Measurements from ENCODE around the gene APOA1.

APOA1 gene

DNA sequence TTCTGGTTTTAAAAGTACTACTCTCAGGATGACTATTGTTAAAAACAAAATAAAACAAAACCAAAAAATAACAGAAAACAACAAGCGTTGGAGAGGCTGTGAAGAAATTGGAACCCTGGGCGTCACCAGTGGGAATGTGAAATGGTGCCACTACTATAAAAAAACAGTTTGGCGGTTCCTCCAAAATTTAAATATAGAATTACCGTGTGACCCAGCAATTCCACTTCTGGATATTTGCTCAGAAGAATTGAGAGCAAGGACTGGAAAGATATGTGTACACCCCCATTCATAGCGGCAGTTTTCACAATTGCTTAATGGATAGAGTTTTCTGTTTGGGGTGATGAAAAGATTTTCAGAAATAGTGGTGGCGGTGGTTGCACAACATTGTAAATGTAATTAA lies 22.9 kb downstream of the APOA1 start:
- TF ChIP-seq, protein P1, sequence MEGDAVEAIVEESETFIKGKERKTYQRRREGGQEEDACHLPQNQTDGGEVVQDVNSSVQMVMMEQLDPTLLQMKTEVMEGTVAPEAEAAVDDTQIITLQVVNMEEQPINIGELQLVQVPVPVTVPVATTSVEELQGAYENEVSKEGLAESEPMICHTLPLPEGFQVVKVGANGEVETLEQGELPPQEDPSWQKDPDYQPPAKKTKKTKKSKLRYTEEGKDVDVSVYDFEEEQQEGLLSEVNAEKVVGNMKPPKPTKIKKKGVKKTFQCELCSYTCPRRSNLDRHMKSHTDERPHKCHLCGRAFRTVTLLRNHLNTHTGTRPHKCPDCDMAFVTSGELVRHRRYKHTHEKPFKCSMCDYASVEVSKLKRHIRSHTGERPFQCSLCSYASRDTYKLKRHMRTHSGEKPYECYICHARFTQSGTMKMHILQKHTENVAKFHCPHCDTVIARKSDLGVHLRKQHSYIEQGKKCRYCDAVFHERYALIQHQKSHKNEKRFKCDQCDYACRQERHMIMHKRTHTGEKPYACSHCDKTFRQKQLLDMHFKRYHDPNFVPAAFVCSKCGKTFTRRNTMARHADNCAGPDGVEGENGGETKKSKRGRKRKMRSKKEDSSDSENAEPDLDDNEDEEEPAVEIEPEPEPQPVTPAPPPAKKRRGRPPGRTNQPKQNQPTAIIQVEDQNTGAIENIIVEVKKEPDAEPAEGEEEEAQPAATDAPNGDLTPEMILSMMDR (IDR thresholded peaks at IDR 0.05; ENCODE audit: insufficient read depth, low read depth, low read length, missing control alignments): no peak
- no peak for DNase-seq (ENCODE audit: low read depth)
- no peak overlapping the region for H3K4me3 ChIP-seq (ENCODE audit: low read depth, low read length)

DNA sequence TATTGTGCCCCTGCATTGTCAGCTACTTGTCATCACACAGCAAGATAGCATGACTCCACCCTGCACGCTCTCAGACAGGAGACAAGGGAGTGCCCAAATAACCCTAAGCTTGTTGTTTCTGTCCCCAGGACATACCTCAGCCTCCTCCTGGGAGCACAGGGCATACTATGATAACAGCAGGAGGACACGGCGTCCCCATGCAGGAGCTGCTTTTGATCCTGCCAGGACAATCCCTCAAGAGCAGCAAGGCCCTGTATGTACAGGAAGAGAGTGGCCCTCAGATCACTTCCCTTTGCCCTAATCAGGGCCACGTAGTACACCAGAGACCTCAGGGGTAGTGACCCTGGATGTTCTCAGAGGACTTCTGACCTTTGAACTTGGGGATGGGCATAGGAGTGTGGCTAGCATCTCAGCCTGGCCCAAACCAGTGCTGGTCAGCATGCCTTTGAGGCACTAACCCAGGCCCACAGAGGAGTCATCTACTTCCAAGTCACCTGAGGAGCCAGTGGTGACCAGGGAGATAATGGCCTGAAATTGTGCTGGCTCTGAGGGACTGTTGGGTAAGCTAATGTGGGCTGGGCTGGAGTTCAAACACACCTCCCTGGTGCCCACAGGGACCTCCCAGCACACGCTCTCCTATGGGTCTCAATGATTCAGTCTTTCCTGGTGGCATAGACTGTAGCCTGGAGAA lies 23.5 kb downstream of the APOA1 start:
- no peak overlapping the region for H3K4me3 ChIP-seq (ENCODE audit: low read depth, low read length)
- TF ChIP-seq, protein P1 (IDR thresholded peaks at IDR 0.05; ENCODE audit: insufficient read depth, low read depth, low read length, missing control alignments): no peak

DNA sequence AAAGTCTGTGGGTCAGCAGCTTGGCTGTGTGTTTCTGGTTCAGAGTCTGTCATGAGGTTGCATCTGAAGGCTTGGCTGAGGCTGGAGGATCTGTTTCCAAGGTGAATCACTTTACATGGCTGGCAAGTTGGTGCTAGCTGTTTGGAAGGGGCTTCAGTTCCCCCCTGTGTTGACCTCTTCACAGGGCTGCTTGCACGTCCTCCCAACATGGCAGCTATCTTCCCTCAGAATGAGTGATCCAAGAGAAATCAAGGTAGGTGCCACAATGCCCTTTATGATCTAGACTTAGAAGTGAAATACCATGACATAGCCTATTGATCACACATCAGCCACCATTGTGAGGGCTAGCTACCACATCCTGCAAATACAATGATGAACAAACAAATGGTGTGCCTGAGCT lies 24.3 kb downstream of the APOA1 start:
- DNase-seq (ENCODE audit: low read depth): no peak

More for the DNA sequence above, 23.5 kb downstream of the APOA1 start:
- DNase-seq (ENCODE audit: low read depth): no peak

DNA sequence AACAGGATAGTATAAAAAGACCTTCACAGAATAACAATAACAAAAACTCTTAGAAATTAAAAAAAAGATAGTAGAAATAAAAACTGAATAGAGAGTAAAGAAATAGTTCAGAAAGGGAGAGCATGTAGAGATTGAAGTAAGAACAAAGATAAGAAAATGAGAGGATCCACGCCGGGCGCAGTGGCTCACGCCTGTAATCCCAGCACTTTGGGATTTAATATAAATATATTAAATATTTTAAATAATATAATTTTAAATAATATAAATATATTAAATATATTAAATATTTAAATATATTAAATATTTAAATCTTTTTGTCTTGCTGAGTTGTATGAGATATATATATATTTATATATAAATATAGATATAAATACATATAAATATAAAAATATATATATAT lies 25.3 kb downstream of the APOA1 start:
- DNase-seq (ENCODE audit: low read depth): no peak
- TF ChIP-seq, protein P1 (IDR thresholded peaks at IDR 0.05; ENCODE audit: insufficient read depth, low read depth, low read length, missing control alignments): no peak
- no peak overlapping the region for H3K4me3 ChIP-seq (ENCODE audit: low read depth, low read length)

More for the DNA sequence above, 24.3 kb downstream of the APOA1 start:
- TF ChIP-seq, protein P1 (IDR thresholded peaks at IDR 0.05; ENCODE audit: insufficient read depth, low read depth, low read length, missing control alignments): no peak
- H3K4me3 ChIP-seq (ENCODE audit: low read depth, low read length): no peak overlapping the region

DNA sequence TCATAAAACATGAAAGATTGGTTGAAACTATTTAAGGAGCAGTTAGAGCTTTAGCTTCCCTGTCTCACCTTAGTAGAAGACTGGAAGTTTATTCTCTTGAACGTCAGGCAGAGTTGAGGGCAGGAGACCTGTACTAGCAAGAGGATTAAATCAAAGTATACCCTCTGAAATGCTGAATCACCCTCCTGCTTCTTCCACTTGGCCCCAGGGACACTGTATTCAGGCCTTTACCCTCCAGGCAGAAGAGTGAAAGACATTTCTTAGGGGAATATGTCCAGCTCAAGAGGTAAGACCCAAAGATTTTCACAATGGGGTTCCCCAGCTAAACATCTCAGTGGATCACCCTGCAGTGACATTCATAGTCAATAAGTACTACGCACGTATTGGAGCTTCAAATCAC lies 26.2 kb downstream of the APOA1 start:
- TF ChIP-seq, protein P1 (IDR thresholded peaks at IDR 0.05; ENCODE audit: insufficient read depth, low read depth, low read length, missing control alignments): no peak
- no peak overlapping the region for H3K4me3 ChIP-seq (ENCODE audit: low read depth, low read length)
- no peak for DNase-seq (ENCODE audit: low read depth)

DNA sequence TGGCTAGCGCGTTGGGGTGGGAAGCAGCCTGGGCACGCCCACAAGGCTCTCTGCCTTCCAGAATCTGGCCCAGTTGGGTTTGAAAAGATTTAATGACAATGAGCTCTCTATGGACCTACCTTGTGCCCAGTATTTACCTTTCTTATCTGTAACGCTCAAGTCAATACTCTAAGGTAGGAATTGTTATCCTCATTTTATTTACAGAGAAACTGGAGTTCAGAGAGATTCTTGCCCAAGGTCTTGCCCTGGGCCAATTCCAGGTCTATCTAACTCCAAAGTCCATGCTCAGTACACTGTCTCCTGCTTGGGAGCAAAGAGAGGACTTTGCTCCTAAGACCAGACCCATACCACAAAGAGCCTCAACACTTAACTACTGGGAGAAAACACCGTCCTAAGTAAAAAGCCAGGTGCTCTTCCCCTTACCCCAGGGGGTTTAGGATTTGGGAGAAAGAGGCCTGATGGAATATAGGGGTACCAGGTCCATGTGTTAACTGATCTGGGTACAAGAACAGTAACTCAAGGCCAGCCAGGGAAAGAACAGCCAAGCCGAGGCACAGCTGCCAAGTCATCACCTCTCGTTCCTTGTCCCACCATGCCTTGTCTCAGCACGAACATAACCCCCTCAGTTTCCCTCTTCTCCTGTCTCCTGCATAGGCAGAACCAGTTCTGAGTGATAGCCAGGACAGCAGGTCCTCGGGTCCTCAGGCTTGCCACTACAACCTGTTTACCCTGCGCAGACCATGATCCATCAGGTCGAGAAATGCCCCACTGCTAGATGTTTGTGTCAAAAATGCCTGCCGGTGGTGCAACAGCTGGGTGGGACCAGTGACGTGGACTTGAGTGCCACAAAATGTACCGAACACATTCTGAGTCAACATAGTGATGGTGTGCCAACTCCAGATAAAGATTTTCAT lies 28.9 kb downstream of the APOA1 start:
- TF ChIP-seq, protein P1 (IDR thresholded peaks at IDR 0.05; ENCODE audit: insufficient read depth, low read depth, low read length, missing control alignments): no peak
- DNase-seq (ENCODE audit: low read depth): no peak
- no peak overlapping the region for H3K4me3 ChIP-seq (ENCODE audit: low read depth, low read length)
